HG03558 (cell line): Measurements from ENCODE around the gene NIPSNAP3A.

Experiments used
- ATAC-seq: cut with Tn5 transposase; IDR thresholded peaks from one replicate; pipeline ENCODE4 v1.9.1; 2021; ENCODE audit warnings: moderate number of reproducible peaks; ENCODE audit not compliant: unreplicated experiment; ENCODE audit errors: extremely low read depth

Gene NIPSNAP3A

DNA sequence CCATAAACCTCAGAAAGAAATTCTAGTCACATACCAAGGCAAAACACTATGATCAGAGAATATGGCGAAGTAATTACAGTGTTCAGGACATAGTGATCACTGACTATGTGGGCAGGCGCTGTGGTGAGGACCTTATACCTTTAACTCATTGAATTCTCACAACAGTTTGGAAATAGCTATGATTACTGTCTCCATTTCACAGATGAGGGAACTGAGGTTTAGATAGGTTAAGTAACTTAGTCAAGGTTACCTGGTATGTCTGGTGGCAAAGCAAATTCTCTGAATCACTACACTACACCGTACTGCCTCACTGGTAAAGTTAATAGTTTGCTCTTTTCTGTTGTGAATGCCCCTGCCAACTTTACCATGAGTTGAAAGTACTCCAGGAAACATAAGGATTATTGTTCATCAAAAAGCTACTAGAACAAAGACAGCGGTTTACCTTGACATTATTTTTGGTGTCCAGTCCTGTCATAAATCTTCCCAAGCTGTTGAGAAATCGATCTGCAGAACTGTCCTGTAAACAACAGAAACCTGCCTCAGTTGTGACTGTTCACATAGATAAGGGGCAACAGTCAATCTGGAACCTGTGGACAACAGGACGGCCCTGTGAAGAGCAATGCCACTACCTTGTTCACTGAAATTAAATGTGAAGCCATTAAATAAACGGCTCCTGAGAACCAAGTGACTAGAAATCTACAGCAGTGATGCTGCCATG lies 52.7 kb downstream of the NIPSNAP3A start:
- ATAC-seq, result no peak

DNA sequence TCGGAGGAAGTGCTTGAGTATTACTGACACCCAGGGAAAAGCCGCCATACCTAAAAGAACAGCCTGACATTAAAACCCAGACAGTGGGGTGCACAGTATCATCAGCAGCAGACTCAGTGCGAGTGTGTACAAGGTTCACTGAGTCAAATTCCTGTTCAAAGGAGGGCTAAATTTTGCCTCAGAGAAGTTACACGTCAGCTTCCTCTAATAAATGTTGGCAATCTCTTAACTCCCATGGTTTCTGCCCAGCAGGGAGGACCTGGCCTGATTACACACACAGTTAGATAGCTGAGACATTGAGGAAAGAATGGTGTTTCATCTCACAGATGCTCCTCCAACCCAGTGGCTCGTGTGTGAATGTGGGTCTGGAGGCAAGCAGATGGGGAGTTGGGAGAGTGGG lies 54.6 kb downstream of the NIPSNAP3A start:
- no peak for ATAC-seq

DNA sequence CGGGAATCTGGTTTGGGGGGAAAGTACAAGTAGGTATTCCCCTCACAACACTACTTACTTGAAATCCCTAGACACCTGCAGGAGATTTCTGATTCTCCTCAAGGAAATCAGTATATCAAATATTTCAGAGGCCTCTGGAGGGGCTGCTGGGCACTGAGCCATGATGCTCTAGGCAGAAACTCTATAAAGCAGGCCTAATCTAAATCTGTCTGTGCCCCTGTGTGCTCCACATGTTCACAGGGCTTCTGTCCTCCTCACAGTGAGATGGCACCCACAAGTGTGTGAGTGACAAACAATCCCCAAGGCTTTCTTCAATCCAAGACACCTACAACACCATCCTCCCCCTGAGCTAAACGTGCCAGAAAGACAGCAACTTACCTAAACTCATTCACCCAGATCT lies 55.4 kb downstream of the NIPSNAP3A start:
- no peak for ATAC-seq

DNA sequence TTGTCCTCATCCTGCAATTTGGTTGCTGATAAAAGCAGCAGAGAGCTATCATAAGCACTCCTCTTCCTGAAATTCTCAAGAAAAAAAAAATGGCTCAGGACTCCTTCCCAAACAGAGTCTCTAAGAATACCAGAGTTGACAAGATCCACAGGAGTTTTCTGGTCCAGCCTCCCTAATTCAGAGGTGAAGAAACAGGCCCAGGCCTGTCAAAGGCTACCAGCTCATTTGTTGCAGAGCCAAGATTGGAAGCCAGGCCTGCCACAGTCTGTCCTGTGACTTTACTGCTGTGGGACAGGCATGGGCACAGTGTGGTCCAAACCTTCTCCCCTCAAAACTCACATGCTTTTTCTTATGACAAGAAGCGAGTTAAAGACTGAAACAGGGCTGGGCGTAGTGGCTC lies 58.0 kb downstream of the NIPSNAP3A start:
- no peak for ATAC-seq

DNA sequence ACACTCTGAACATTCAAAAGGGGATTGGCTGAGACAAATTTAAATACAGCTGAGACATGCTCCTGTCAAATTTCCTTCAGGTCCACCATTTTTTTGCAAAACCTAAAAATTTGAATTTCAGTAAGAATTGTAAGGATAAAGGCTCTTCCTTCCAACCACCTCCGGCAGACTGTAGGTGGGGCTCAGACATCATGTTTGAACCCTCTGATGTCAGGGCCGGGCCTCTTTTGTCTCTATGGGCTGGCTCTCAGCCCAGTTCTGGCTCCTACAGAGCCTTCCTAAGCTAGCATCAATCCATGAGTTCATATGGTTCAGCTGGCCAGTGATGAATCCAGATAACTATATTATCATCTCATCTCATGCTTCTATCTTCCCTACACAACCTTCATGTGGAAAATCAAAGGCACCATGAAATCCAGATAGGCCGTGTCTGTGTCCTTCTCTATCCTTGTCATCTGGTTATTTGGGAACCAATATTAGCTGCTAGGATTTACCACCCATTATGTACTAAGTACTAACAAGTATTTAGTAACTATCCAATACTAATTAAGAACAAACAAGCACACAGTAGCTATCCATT lies 60.6 kb downstream of the NIPSNAP3A start:
- ATAC-seq, result no peak
